Gastrocnemius medialis (tissue), 4 donors: ENCODE data around the gene AEBP1.

Source experiments
- POLR2A ChIP-seq, 2 donors: fragments of 450-650 bp; IDR thresholded peaks; one replicate each; pipeline ENCODE4 v1.6.1; 2017; ENCODE audit warnings: antibody characterized with exemption in 2 of 2, mild to moderate bottlenecking in 2 of 2, moderate library complexity in 2 of 2
- TF ChIP-seq, protein P1 (sequence below), 5 experiments: fragments of 450-650 bp in 3 of 5; fragments of 200-600 bp in 2 of 5; sonication (generic) in 2 of 5; IDR thresholded peaks in 4 of 5; conservative IDR thresholded peaks in 1 of 5; 1 replicate in 4 of 5; 2 replicates in 1 of 5; pipeline ENCODE4 v1.5.1; 2016 to 2019; ENCODE audit warnings: antibody characterized with exemption in 5 of 5, mild to moderate bottlenecking in 3 of 5, moderate library complexity in 3 of 5

DNA sequence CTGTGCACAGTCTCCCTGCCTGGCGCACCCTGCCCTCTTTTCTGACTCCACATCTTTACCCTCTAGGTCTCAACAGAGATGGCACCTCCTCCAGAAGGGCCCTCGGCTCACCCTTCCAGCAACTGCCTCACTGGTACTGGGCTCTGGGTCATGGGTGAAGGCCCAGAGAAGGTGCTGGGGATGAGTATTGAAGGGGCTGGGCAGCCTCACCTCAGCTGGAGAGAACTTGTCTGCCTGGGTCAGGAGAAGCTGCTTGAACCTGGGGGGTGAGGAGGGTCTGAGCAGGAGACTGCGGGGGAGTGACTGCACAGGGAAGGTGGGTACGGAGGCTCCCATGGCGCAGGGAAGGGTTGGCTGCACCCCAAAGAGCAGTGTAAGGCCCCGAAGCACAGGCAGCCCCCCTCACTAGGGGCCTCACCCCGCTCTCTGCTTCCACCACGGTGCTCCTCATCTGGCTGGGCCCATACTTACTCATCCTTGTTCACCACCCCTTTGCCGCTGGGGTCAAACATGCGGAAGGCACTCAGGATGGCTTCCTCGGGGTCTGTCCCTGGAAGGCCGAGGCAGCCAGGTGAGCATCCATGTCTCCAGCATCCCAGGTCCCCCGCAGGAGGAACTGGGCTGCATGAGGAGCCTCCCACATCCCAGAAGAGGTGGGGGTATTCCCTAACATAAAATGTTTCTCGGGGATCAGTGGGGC lies 35.3 kb downstream of the AEBP1 start:
- TF ChIP-seq, protein P1, sequence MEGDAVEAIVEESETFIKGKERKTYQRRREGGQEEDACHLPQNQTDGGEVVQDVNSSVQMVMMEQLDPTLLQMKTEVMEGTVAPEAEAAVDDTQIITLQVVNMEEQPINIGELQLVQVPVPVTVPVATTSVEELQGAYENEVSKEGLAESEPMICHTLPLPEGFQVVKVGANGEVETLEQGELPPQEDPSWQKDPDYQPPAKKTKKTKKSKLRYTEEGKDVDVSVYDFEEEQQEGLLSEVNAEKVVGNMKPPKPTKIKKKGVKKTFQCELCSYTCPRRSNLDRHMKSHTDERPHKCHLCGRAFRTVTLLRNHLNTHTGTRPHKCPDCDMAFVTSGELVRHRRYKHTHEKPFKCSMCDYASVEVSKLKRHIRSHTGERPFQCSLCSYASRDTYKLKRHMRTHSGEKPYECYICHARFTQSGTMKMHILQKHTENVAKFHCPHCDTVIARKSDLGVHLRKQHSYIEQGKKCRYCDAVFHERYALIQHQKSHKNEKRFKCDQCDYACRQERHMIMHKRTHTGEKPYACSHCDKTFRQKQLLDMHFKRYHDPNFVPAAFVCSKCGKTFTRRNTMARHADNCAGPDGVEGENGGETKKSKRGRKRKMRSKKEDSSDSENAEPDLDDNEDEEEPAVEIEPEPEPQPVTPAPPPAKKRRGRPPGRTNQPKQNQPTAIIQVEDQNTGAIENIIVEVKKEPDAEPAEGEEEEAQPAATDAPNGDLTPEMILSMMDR (IDR thresholded peaks at IDR 0.05 in 4 of 5, conservative IDR thresholded peaks at IDR 0.05 in 1 of 5) = no peak
- no peak for TF ChIP-seq POLR2A (IDR thresholded peaks at IDR 0.05)
